Right cardiac atrium (tissue), 5 donors: ENCODE measurements around the gene ZNF804B. TPM values are rescaled to one million over a fixed set of nuclear protein-coding genes. Genes with fewer than 3 reads are reported as not detected.

Experiments
- ATAC-seq, 2 donors: fragments of 200-7000 bp; cut with Tn5 transposase; one replicate each; pipeline versions ENCODE4 v1.8.0 to v1.9.1; 2020; ENCODE audit warnings: moderate library complexity in 2 of 2, mild to moderate bottlenecking in 1 of 2
- DNase-seq, 3 donors: peaks; one replicate each; pipeline ENCODE4 v3.0.0-alpha.2; 2020
- H3K27ac ChIP-seq: one replicate; pipeline ENCODE4 v1.5.1; 2013; ENCODE audit warnings: mild to moderate bottlenecking, low read length, control low read depth, moderate library complexity
- H3K27me3 ChIP-seq: one replicate; pipeline ENCODE4 v1.6.1; 2013; ENCODE audit not compliant: control insufficient read depth, insufficient read depth
- H3K4me1 ChIP-seq: one replicate; pipeline ENCODE4 v1.6.1; 2013; ENCODE audit warnings: low read length; ENCODE audit not compliant: control insufficient read depth, insufficient read depth
- H3K4me3 ChIP-seq: one replicate; pipeline ENCODE4 v1.5.1; 2013; ENCODE audit warnings: low read length, control low read depth
- H3K9me3 ChIP-seq: one replicate; pipeline ENCODE4 v1.6.1; 2013; ENCODE audit warnings: low read length; ENCODE audit not compliant: control insufficient read depth
- WGBS: extraction: QIAGEN DNeasy Blood & Tissue Kit; methylation state at CpG from one replicate; pipeline ENCODE4 v1.1.7; 2013; 5-methylcytosine and 5-hydroxymethylcytosine counted together
- intact Hi-C, 4 donors: fragments of 100-400 bp; cut with DNase I; formaldehyde crosslinking; loops; one replicate each; pipeline versions ENCODE4 v1.11.0 to v1.14.0; 2022 to 2023
- polyA plus RNA-seq: library from polyadenylated mRNA; stranded (reverse); fragments of 200-250 nt; gene quantifications from one replicate; pipeline ENCODE4 v1.2.3, GENCODE V29; 2013
- total RNA-seq, 4 donors: library from RNA; stranded (reverse); fragmentation: NEBNext Ultra II Directional; extraction: Animal tissue kit (Norgen Biotek cat#: 25700); gene quantifications; one replicate each; pipeline ENCODE4 v1.2.1, GENCODE V29; 2021
- donor health status: healthy with polysubstance abuse.
- donor health status: DM: no; HTN: yes; CAD: no.
- donor health status: DM: no; HTN: no; CAD: no.
- donor health status: DM: no; HTN: yes; CAD: no; lungs with severe emphysema.
- donor health status: DM: yes; HTN: yes; CAD: no.

Gene ZNF804B
- total and polyA plus RNA-seq, 5 donors = 0.02 to 0.48 (median 0.18) TPM

DNA sequence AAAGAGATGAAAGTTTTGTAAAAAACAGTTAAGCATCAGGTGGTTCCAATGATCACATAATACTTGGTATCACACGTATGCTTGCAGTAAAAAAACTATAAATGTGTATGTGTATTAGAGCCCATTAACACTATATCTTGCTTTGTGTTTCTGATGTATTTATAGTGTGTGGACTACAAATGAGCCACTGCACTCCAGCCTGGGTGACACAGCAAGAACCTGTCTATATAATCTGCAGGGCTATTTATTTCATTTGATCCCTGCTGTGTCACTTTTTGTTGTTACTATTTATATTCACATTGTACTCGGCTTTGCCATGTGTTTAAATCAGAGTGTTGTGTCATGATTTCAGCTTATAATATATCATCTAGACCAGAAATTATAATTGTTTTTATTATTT lies 523.8 kb downstream of the ZNF804B start:
- intact Hi-C loops = no loop called here
- no peaks in the 10 kb centered on the region for H3K9me3 ChIP-seq
- ATAC-seq (no peak), DNase-seq (no peak)
- H3K4me1 ChIP-seq = no peaks in the 10 kb centered on the region
- WGBS = 61% methylated on average over 2 of the region's 2 CpGs
- no peak overlapping the region for H3K27ac ChIP-seq
- H3K4me3 ChIP-seq = no peak overlapping the region
- no peaks in the 10 kb centered on the region for H3K27me3 ChIP-seq

GRCh38 chr7:89308535-89308934 lies 549.0 kb downstream of the ZNF804B start:
- intact Hi-C loops = no loop called here
- no peaks in the 10 kb centered on the region for H3K4me1 ChIP-seq
- DNase-seq (no peak), ATAC-seq (no peak)
- no peaks in the 10 kb centered on the region for H3K9me3 ChIP-seq
- no peak overlapping the region for H3K27ac ChIP-seq
- no peaks in the 10 kb centered on the region for H3K27me3 ChIP-seq
- no peak overlapping the region for H3K4me3 ChIP-seq

- no peak overlapping the region for H3K4me3 ChIP-seq
- no peaks in the 10 kb centered on the region for H3K27me3 ChIP-seq
- 90% methylated on average over 4 of the region's 4 CpGs for WGBS
- no peak overlapping the region for H3K27ac ChIP-seq
- no peaks in the 10 kb centered on the region for H3K4me1 ChIP-seq
- ATAC-seq (no peak), DNase-seq (no peak)
- intact Hi-C loops = no loop called here
- H3K9me3 ChIP-seq = no peaks in the 10 kb centered on the region
These were observed 552.4 kb downstream of the ZNF804B start for GRCh38 chr7:89311886-89312285.

DNA sequence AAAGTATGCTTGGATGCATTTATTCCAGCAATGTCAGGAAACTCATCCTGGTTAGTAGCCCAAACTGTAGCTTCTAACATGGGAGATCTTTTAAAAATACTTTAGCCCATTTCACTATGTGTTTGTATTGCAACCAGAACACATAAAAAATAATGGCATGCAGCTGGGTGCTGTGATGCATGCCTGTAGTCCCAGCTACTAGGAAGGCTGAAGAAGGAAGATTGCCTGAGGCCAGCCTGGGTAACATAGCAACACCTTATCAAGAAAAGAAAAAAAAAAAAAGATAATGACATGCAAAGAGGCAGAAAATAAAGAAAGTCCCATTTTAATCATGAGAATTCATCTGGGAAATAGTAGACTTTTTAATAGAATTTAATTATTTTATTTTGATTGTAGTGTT lies 553.1 kb downstream of the ZNF804B start:
- intact Hi-C loops = no loop called here
- H3K9me3 ChIP-seq = no peaks in the 10 kb centered on the region
- no peak overlapping the region for H3K27ac ChIP-seq
- H3K4me3 ChIP-seq = no peak overlapping the region
- no peaks in the 10 kb centered on the region for H3K27me3 ChIP-seq
- no peaks in the 10 kb centered on the region for H3K4me1 ChIP-seq
- no peak for ATAC-seq
- no peak for DNase-seq

- Histone ChIP-seq H3K4me3 (no peak overlapping the region), H3K27ac (no peak overlapping the region), H3K27me3 (no peaks in the 10 kb centered on the region), H3K4me1 (no peaks in the 10 kb centered on the region), H3K9me3 (no peaks in the 10 kb centered on the region)
- WGBS = 60% methylated on average over 1 of the region's 1 CpG
- DNase-seq = no peak
- ATAC-seq = no peak
- intact Hi-C loops = no loop called here
These were observed 557.2 kb downstream of the ZNF804B start for GRCh38 chr7:89316584-89317251.

DNA sequence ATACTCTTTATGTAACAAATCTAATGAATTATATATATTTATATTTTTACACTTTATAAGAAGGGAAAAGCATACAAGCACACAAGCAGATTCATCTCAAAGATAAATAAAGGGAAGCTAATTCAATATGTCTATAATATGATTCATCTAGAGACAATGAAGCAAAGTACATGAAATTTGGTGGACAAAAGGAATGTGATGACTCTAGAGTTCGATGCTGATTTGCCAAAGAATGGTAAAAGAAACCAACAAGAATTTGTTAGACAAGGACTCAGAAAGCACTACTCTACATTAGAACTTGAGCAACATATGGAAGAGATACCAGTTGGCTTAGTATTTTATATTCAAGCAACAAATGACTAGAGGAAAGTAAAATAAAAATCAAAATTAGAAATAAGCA lies 572.5 kb downstream of the ZNF804B start:
- Histone ChIP-seq H3K4me3 (no peak overlapping the region), H3K9me3 (no peaks in the 10 kb centered on the region), H3K4me1 (no peaks in the 10 kb centered on the region), H3K27me3 (no peaks in the 10 kb centered on the region), H3K27ac (no peak overlapping the region)
- WGBS = 61% methylated on average over 1 of the region's 1 CpG
- ATAC-seq (no peak), DNase-seq (no peak)
- intact Hi-C loops = no loop called here

GRCh38 chr7:89334797-89335196 lies 575.3 kb downstream of the ZNF804B start:
- ATAC-seq = no peak
- DNase-seq = no peak
- intact Hi-C loops = no loop called here
- Histone ChIP-seq H3K27ac (no peak overlapping the region), H3K4me3 (no peak overlapping the region), H3K27me3 (no peaks in the 10 kb centered on the region), H3K4me1 (no peaks in the 10 kb centered on the region), H3K9me3 (no peaks in the 10 kb centered on the region)
- 60% methylated on average over 1 of the region's 1 CpG for WGBS

GRCh38 chr7:89335490-89335889 lies 576.0 kb downstream of the ZNF804B start:
- DNase-seq (no peak), ATAC-seq (no peak)
- 75% methylated on average over 3 of the region's 3 CpGs for WGBS
- Histone ChIP-seq H3K4me3 (no peak overlapping the region), H3K27me3 (no peaks in the 10 kb centered on the region), H3K27ac (no peak overlapping the region), H3K4me1 (no peaks in the 10 kb centered on the region), H3K9me3 (no peaks in the 10 kb centered on the region)
- intact Hi-C loops = no loop called here

DNA sequence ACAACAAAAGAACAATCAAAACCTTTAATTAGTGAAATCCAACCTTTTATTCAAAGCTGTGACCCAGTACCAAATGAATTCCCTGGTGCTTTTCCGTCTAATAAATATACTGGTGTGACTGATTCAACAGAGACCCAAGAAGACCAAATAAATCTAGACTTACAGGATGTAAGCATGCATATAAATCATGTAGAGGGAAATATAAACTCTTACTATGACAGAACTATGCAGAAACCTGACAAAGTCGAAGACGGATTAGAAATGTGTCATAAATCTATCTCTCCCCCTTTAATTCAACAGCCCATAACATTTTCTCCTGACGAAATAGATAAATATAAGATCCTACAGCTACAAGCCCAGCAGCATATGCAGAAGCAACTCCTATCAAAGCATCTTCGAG lies 576.6 kb downstream of the ZNF804B start:
- DNase-seq (no peak), ATAC-seq (no peak)
- intact Hi-C loops = no loop called here
- no peak overlapping the region for H3K27ac ChIP-seq
- no peaks in the 10 kb centered on the region for H3K27me3 ChIP-seq
- 76% methylated on average over 5 of the region's 5 CpGs for WGBS
- no peak overlapping the region for H3K4me3 ChIP-seq
- H3K9me3 ChIP-seq = no peaks in the 10 kb centered on the region
- H3K4me1 ChIP-seq = no peaks in the 10 kb centered on the region

GRCh38 chr7:89339748-89340147 lies 580.2 kb downstream of the ZNF804B start:
- no peaks in the 10 kb centered on the region for H3K4me1 ChIP-seq
- 36% methylated on average over 3 of the region's 3 CpGs for WGBS
- no peak for ATAC-seq
- no peaks in the 10 kb centered on the region for H3K9me3 ChIP-seq
- no peak overlapping the region for H3K27ac ChIP-seq
- H3K4me3 ChIP-seq = no peak overlapping the region
- intact Hi-C loops = no loop called here
- no peaks in the 10 kb centered on the region for H3K27me3 ChIP-seq
- no peak for DNase-seq

GRCh38 chr7:89357121-89357520 lies 597.6 kb downstream of the ZNF804B start:
- no peak overlapping the region for H3K4me3 ChIP-seq
- intact Hi-C loops = no loop called here
- ATAC-seq = no peak
- H3K27me3 ChIP-seq = no peaks in the 10 kb centered on the region
- H3K4me1 ChIP-seq = no peaks in the 10 kb centered on the region
- no peak overlapping the region for H3K27ac ChIP-seq
- no peak for DNase-seq
- no peaks in the 10 kb centered on the region for H3K9me3 ChIP-seq
- WGBS = 43% methylated on average over 1 of the region's 1 CpG

GRCh38 chr7:89377219-89377618 lies 617.7 kb downstream of the ZNF804B start:
- H3K4me1 ChIP-seq = no peaks in the 10 kb centered on the region
- intact Hi-C loops = no loop called here
- DNase-seq (no peak), ATAC-seq (no peak)
- H3K27me3 ChIP-seq = no peaks in the 10 kb centered on the region
- WGBS = 66% methylated on average over 3 of the region's 3 CpGs
- no peaks in the 10 kb centered on the region for H3K9me3 ChIP-seq
- no peak overlapping the region for H3K4me3 ChIP-seq
- H3K27ac ChIP-seq = no peak overlapping the region
